ENCODE measurements around the gene COMMD9. TPM values are rescaled to one million over a fixed set of nuclear protein-coding genes. Genes with fewer than 3 reads are reported as not detected.

The COMMD9 gene
- total RNA-seq, 1 experiment from 2014 or later = 154 TPM

GRCh38 chr11:36253238-36253637 lies 36.0 kb downstream of the COMMD9 start:
- H3K9me3 ChIP-seq (ENCODE audit: low read depth, low read length, poor library complexity, severe bottlenecking) = no peaks in the 10 kb centered on the region
- intact Hi-C loops (cut with micrococcal nuclease; ENCODE audit: unreplicated experiment) = no loop called here
- H3K36me3 ChIP-seq (ENCODE audit: insufficient read depth, low read length, poor library complexity, severe bottlenecking) = no peaks in the 10 kb centered on the region
- TF ChIP-seq EZH2 (IDR thresholded peaks at IDR 0.05; ENCODE audit: borderline replicate concordance, low read depth, low read length, poor library complexity, severe bottlenecking) (no peak), CTCF (conservative IDR thresholded peaks at IDR 0.05; ENCODE audit: low read depth, low read length) (no peak)
- peak; percentile 28 for DNase-seq (ENCODE audit: low spot score)
- CTCF ChIA-PET = no interaction called here
- peaks cover 38% of the 10 kb centered on the region for H3K27me3 ChIP-seq (replicated peaks; ENCODE audit: insufficient read depth, low read depth, low read length, poor library complexity)
- no peaks in the 10 kb centered on the region for H3K4me1 ChIP-seq (ENCODE audit: insufficient read depth, low read length, poor library complexity, severe bottlenecking)
- no peak overlapping the region for H3K27ac ChIP-seq (ENCODE audit: low read depth, low read length, poor library complexity, severe bottlenecking)
- BruUV-seq (replicated peaks) = no TSS peak
- POLR2A ChIA-PET (ENCODE audit: low non-redundant PET) = no interaction called here
- H3K4me3 ChIP-seq (ENCODE audit: low read depth, low read length, poor library complexity, severe bottlenecking) = no peak overlapping the region

DNA sequence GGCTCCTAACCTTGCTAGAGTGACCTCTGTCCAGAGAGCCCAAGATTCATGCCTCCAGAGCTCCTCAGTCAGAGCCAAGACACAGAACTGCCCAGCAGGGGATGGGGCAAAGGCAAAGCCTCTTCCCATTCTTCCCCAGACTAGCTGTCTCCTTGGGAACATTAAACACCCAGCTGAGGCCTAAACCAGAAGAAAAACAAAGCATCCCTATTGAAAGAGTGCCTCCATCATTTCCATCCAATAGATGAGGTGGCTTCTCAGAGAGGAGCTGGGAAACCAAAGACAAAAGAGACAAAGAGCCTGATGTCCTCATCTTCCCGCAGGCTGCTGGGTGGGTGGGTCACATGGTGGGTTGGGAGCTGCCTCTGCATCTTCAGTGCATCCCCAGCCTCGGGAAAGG lies 37.4 kb downstream of the COMMD9 start:
- H3K36me3 ChIP-seq (ENCODE audit: insufficient read depth, low read length, poor library complexity, severe bottlenecking) = no peaks in the 10 kb centered on the region
- POLR2A ChIA-PET (ENCODE audit: low non-redundant PET) = no interaction called here
- no peaks in the 10 kb centered on the region for H3K9me3 ChIP-seq (ENCODE audit: low read depth, low read length, poor library complexity, severe bottlenecking)
- H3K4me3 ChIP-seq (ENCODE audit: low read depth, low read length, poor library complexity, severe bottlenecking) = no peak overlapping the region
- H3K27me3 ChIP-seq (replicated peaks; ENCODE audit: insufficient read depth, low read depth, low read length, poor library complexity) = peaks cover 41% of the 10 kb centered on the region
- TF ChIP-seq EZH2 (IDR thresholded peaks at IDR 0.05; ENCODE audit: borderline replicate concordance, low read depth, low read length, poor library complexity, severe bottlenecking) (no peak), CTCF (conservative IDR thresholded peaks at IDR 0.05; ENCODE audit: low read depth, low read length) (no peak)
- CTCF ChIA-PET = no interaction called here
- no peak for DNase-seq (ENCODE audit: low spot score)
- intact Hi-C loops (cut with micrococcal nuclease; ENCODE audit: unreplicated experiment) = no loop called here
- no TSS peak for BruUV-seq (replicated peaks)
- H3K27ac ChIP-seq (ENCODE audit: low read depth, low read length, poor library complexity, severe bottlenecking) = no peak overlapping the region
- H3K4me1 ChIP-seq (ENCODE audit: insufficient read depth, low read length, poor library complexity, severe bottlenecking) = no peaks in the 10 kb centered on the region

GRCh38 chr11:36249246-36249645 lies 40.0 kb downstream of the COMMD9 start:
- ChIA-PET POLR2A (ENCODE audit: low non-redundant PET) (no interaction called here), CTCF (interaction anchor here (1.2 to 2.1 kb wide), 3 partner anchors 10 to 17 kb away, joined by 3 to 6 read pairs (median 5); no protein-coding TSS in a partner anchor)
- no TSS peak for BruUV-seq (replicated peaks)
- H3K36me3 ChIP-seq (ENCODE audit: insufficient read depth, low read length, poor library complexity, severe bottlenecking) = no peaks in the 10 kb centered on the region
- intact Hi-C loops (cut with micrococcal nuclease; ENCODE audit: unreplicated experiment) = no loop called here
- H3K9me3 ChIP-seq (ENCODE audit: low read depth, low read length, poor library complexity, severe bottlenecking) = no peaks in the 10 kb centered on the region
- no peak for DNase-seq (ENCODE audit: low spot score)
- no peak overlapping the region for H3K4me3 ChIP-seq (ENCODE audit: low read depth, low read length, poor library complexity, severe bottlenecking)
- no peaks in the 10 kb centered on the region for H3K4me1 ChIP-seq (ENCODE audit: insufficient read depth, low read length, poor library complexity, severe bottlenecking)
- TF ChIP-seq EZH2 (IDR thresholded peaks at IDR 0.05; ENCODE audit: borderline replicate concordance, low read depth, low read length, poor library complexity, severe bottlenecking) = no peak
- no peak for TF ChIP-seq CTCF (conservative IDR thresholded peaks at IDR 0.05; ENCODE audit: low read depth, low read length)
- H3K27ac ChIP-seq (ENCODE audit: low read depth, low read length, poor library complexity, severe bottlenecking) = no peak overlapping the region
- peaks cover 42% of the 10 kb centered on the region for H3K27me3 ChIP-seq (replicated peaks; ENCODE audit: insufficient read depth, low read depth, low read length, poor library complexity)

Data from A673 (cell line).